ENCODE measurements around the gene FUOM. TPM values are rescaled to one million over a fixed set of nuclear protein-coding genes. Genes with fewer than 3 reads are reported as not detected.
"Not testable (repeated sequence)": the region's sequence is repeated elsewhere in the genome, so short reads cannot be mapped to it uniquely, and the experiment has no call there.

Gene FUOM
- total RNA-seq, 2 experiments from 2014 or later: 27.8 to 29.4 TPM

DNA sequence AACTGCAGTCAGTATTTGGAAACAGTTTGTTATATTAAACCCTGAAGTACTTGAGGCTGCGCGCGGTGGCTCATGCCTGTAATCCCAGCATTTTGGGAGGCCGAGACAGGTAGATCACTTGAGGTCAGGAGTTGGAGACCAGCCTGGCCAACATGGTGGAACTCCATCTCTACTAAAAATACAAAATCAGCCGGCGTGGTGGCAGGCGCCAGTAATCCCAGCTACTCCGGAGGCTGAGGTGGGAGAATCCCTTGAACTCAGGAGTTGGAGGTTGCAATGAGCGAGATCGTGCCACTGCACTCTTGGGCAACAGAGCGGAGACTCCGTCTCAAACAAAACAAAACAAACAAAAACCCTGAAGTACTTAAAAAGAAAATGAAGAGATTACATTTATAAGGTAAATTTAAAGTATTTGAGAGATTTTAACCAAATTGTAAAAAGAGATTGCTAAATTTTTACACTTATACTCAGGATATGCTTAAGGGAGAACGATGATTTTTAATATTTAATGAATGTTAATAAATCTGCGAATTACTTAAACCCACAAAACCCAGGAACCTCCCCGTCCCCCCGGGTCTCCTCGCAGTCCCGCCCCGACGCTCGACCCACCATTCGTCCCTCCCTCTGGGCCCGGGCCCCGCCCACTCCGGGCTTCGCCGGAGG is 35.7 kb upstream of the FUOM start:
- H3K4me1 Mint-ChIP-seq: peaks cover 49% of the 10 kb centered on the region
- H3K4me3 Mint-ChIP-seq: peak overlapping the region; percentile 93
- peak overlapping the region; percentile 70 for H3K27ac Mint-ChIP-seq
- no peaks in the 10 kb centered on the region for H3K9me3 Mint-ChIP-seq
- peaks cover 25% of the 10 kb centered on the region for H3K36me3 Mint-ChIP-seq
- no peak for DNase-seq
- no peaks in the 10 kb centered on the region for H3K27me3 Mint-ChIP-seq

DNA sequence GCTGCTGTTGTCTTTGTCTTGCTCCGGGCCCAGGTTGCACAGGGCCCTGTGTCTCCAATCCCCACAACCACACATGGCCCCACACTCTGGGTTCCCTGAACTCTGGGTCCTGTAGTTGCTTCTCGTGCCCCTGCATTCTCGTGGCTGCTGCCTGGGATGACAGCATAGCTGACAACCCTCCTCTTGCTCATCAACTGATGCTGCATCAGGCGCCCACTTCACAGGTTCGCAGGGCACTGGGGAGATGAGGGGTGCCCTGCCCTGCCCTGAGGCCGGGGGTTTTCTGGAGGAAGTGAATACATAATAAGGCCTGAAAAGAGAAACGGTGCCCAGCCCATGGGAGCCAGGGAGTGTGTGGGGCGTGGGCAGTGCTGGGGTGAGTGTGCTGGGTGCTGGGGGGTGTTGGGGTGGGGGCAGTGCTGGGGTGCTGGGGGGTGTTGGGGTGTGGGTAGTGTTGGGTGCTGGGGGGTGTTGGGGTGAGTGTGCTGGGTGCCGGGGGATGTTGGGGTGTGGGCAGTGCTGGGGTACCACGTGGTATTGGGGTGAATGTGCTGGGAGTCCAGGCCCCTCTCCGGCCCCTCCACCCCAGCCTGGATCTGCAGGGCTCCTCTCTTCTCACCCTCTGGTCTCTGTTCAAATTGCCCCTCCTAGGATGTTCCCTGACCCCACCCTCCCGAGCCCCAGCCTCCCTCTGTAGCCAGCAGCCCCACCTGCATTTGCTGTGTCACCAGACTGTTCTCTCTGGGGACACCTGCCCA is 34.1 kb upstream of the FUOM start:
- Mint-ChIP-seq H3K27ac (peak overlapping the region; percentile 99), H3K9me3 (no peaks in the 10 kb centered on the region)

GRCh38 chr10:133391249-133391635 is 33.4 kb upstream of the FUOM start:
- H3K27ac Mint-ChIP-seq: peak overlapping the region; percentile 99
- peaks cover 12% of the 10 kb centered on the region for H3K36me3 Mint-ChIP-seq
- peaks cover 46% of the 10 kb centered on the region for H3K4me1 Mint-ChIP-seq
- no peak for DNase-seq
- no peaks in the 10 kb centered on the region for H3K27me3 Mint-ChIP-seq
- no peaks in the 10 kb centered on the region for H3K9me3 Mint-ChIP-seq
- H3K4me3 Mint-ChIP-seq: no peak overlapping the region

More for the DNA sequence above, 34.1 kb upstream of the FUOM start:
- Mint-ChIP-seq H3K27me3 (no peaks in the 10 kb centered on the region), H3K36me3 (peaks cover 12% of the 10 kb centered on the region), H3K4me3 (peak overlapping the region; percentile 22), H3K4me1 (peaks cover 47% of the 10 kb centered on the region)
- DNase-seq: no peak

- peak overlapping the region; percentile 80 for H3K4me3 Mint-ChIP-seq
- H3K27ac Mint-ChIP-seq: peak overlapping the region; percentile 99
- no peaks in the 10 kb centered on the region for H3K9me3 Mint-ChIP-seq
- no peak for DNase-seq
- peaks cover 42% of the 10 kb centered on the region for H3K4me1 Mint-ChIP-seq
- peaks cover 10% of the 10 kb centered on the region for H3K36me3 Mint-ChIP-seq
- H3K27me3 Mint-ChIP-seq: no peaks in the 10 kb centered on the region
These were observed 32.9 kb upstream of the FUOM start for GRCh38 chr10:133390597-133391248.

- peak overlapping the region; percentile 80 for H3K4me3 Mint-ChIP-seq
- no peaks in the 10 kb centered on the region for H3K9me3 Mint-ChIP-seq
- H3K27me3 Mint-ChIP-seq: no peaks in the 10 kb centered on the region
- DNase-seq: no peak
- peaks cover 36% of the 10 kb centered on the region for H3K4me1 Mint-ChIP-seq
- H3K27ac Mint-ChIP-seq: peak overlapping the region; percentile 99
- no peaks in the 10 kb centered on the region for H3K36me3 Mint-ChIP-seq
These were observed 31.4 kb upstream of the FUOM start for GRCh38 chr10:133388973-133389818.

GRCh38 chr10:133388236-133388972 is 30.6 kb upstream of the FUOM start:
- Mint-ChIP-seq H3K36me3 (no peaks in the 10 kb centered on the region), H3K9me3 (no peaks in the 10 kb centered on the region), H3K27ac (peak overlapping the region; percentile 99), H3K4me3 (peak overlapping the region; percentile 80), H3K4me1 (peaks cover 34% of the 10 kb centered on the region), H3K27me3 (no peaks in the 10 kb centered on the region)
- no peak for DNase-seq

- H3K36me3 Mint-ChIP-seq, H3K27ac Mint-ChIP-seq, H3K27me3 Mint-ChIP-seq, H3K4me3 Mint-ChIP-seq, DNase-seq, H3K9me3 Mint-ChIP-seq: not testable (repeated sequence)
- peaks cover 34% of the 10 kb centered on the region for H3K4me1 Mint-ChIP-seq
These were observed 29.1 kb upstream of the FUOM start for GRCh38 chr10:133386951-133387350.

- Mint-ChIP-seq H3K4me3 (no peak overlapping the region), H3K36me3 (no peaks in the 10 kb centered on the region), H3K9me3 (no peaks in the 10 kb centered on the region), H3K27me3 (no peaks in the 10 kb centered on the region), H3K4me1 (peaks cover 19% of the 10 kb centered on the region), H3K27ac (no peak overlapping the region)
- no peak for DNase-seq
These were observed 27.4 kb upstream of the FUOM start for GRCh38 chr10:133385214-133385613.

GRCh38 chr10:133384071-133384470 is 26.3 kb upstream of the FUOM start:
- no peak overlapping the region for H3K27ac Mint-ChIP-seq
- no peak overlapping the region for H3K4me3 Mint-ChIP-seq
- peaks cover 12% of the 10 kb centered on the region for H3K4me1 Mint-ChIP-seq
- no peaks in the 10 kb centered on the region for H3K36me3 Mint-ChIP-seq
- DNase-seq: no peak
- no peaks in the 10 kb centered on the region for H3K27me3 Mint-ChIP-seq
- no peaks in the 10 kb centered on the region for H3K9me3 Mint-ChIP-seq

DNA sequence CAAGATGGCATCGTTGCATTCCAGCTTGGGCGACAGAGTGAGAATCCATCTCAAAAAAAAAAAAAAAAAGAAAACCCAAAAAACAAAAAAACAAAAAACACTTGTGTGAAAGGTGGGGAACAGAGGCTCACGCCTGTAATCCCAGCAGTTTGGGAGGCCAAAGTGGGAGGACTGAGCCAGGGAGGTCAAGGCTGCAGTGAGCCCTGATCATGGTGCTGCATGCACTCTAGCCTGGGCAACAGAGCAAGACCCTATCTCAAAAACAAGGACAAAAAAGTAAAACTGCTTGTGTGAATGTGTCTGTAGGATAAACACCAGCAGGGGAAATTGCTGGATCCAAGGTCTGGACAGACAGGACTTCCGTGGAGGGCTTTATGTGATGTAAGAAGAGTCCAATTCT is 25.7 kb upstream of the FUOM start:
- H3K27me3 Mint-ChIP-seq: no peaks in the 10 kb centered on the region
- peaks cover 7% of the 10 kb centered on the region for H3K4me1 Mint-ChIP-seq
- no peak for DNase-seq
- no peak overlapping the region for H3K27ac Mint-ChIP-seq
- no peak overlapping the region for H3K4me3 Mint-ChIP-seq
- no peaks in the 10 kb centered on the region for H3K9me3 Mint-ChIP-seq
- H3K36me3 Mint-ChIP-seq: no peaks in the 10 kb centered on the region

- peaks cover 2% of the 10 kb centered on the region for H3K4me1 Mint-ChIP-seq
- no peak for DNase-seq
- no peak overlapping the region for H3K27ac Mint-ChIP-seq
- H3K27me3 Mint-ChIP-seq: no peaks in the 10 kb centered on the region
- no peak overlapping the region for H3K4me3 Mint-ChIP-seq
- H3K9me3 Mint-ChIP-seq: no peaks in the 10 kb centered on the region
- H3K36me3 Mint-ChIP-seq: no peaks in the 10 kb centered on the region
These were observed 23.2 kb upstream of the FUOM start for GRCh38 chr10:133381036-133381435.

DNA sequence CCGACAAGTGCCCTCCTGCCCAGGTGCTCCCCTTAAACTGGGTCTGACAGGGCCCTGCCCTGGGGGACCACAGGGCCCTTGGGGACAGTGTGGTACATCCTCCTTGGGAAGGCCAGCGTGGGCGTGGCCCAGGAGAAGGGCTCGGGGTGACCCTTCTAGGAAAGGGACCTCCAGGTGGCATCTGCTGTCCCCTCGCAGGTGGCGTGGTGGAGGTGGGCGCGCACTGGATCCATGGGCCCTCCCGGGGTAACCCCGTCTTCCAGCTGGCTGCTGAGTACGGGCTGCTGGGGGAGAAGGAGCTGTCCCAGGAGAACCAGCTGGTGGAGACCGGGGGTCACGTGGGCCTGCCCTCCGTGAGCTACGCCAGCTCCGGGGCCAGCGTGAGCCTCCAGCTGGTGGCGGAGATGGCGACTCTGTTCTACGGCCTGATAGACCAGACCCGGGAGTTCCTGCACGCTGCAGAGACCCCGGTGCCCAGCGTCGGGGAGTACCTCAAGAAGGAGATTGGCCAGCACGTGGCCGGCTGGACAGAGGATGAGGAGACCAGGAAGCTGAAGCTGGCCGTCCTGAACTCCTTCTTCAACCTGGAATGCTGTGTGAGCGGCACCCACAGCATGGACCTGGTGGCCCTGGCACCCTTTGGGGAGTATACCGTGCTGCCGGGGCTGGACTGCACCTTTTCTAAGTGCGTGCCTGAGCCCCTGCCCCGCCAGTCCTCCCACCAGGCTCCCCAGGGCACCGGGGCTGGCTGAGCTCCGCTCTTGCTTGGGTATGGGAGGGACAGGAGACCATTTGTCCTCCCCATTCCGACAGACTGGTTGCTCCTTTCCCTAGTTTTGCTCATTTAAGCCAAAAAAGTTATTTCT is 22.2 kb upstream of the FUOM start:
- Mint-ChIP-seq H3K27ac (no peak overlapping the region), H3K36me3 (no peaks in the 10 kb centered on the region), H3K27me3 (no peaks in the 10 kb centered on the region), H3K9me3 (no peaks in the 10 kb centered on the region), H3K4me3 (peak overlapping the region; percentile 67), H3K4me1 (peaks cover 2% of the 10 kb centered on the region)
- DNase-seq: no peak

- Mint-ChIP-seq H3K4me3 (peak within 1 kb of the TSS; percentile 73), H3K27ac (no peak within 1 kb of the TSS), H3K27me3 (no peaks in the 10 kb centered on the region), H3K4me1 (peaks cover 2% of the 10 kb centered on the region), H3K9me3 (no peaks in the 10 kb centered on the region), H3K36me3 (no peaks in the 10 kb centered on the region)
- peak; percentile 72 for DNase-seq
These were observed 21.5 kb upstream of the FUOM start, which contains the start of gene PAOX for GRCh38 chr10:133379152-133379800. TSS of gene PAOX (plus strand) at chr10:133379262. CDS start at chr10:133379317, 55 bp downstream.

All from activated naive CD8-positive, alpha-beta T cell treated with anti-CD3 and anti-CD28 coated beads for 36 hours (primary cell).